M059J (cell line): Measurements from ENCODE around the gene CLCN6. TPM values are rescaled to one million over a fixed set of nuclear protein-coding genes. Genes with fewer than 3 reads are reported as not detected.
A peak's percentile ranks its signal among the peaks of the same experiment; 100 is the strongest.

Experiments
- DNase-seq: peaks from one replicate; pipeline ENCODE4 v3.0.0-alpha.2; 2012; ENCODE audit warnings: low read depth
- total RNA-seq: library from RNA; depleted of rRNA; stranded (reverse); fragments of >200 nt; shearing (Covaris generic); gene quantifications from 2 replicates; pipeline ENCODE4 v1.2.3, GENCODE V29; 2014

The CLCN6 gene
- total RNA-seq, 1 experiment from 2014 or later: 6.9 TPM

DNA sequence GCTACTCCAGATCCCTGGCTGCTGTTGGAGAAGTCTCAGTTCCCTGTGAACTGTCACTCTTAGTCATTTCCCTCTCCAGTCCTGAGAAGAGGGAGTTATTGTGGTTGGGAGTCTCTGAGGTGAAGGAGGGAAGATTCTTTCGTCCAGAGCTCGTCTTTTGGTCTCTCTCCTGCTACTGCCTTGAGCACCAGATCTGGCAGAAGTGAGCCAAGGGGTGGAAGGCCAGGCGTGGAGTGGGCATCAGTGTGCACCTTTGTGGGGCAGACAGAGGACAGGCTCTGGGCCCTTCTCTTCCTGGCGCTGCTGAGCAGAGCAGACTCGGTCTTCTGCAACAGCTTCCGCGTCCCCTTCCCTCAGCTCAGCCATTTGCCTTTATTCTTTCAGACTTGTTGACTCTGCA lies 19.1 kb downstream of the CLCN6 start:
- no peak for DNase-seq

DNA sequence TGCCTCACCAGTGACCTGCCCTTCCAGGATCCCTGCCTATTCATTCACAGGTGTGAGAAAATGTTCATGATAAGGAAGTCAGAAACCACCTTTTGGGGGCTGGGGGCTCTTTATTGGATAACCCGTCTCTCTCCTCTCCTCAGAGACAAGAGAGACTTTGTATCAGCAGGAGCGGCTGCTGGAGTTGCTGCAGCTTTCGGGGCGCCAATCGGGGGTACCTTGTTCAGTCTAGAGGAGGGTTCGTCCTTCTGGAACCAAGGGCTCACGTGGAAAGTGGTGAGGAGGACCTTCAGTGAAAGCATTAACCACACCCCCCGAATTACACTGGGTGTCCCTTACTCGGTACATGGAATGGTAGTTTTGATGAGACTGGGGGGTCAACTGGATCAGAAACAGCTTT lies 21.0 kb downstream of the CLCN6 start:
- DNase-seq: no peak

DNA sequence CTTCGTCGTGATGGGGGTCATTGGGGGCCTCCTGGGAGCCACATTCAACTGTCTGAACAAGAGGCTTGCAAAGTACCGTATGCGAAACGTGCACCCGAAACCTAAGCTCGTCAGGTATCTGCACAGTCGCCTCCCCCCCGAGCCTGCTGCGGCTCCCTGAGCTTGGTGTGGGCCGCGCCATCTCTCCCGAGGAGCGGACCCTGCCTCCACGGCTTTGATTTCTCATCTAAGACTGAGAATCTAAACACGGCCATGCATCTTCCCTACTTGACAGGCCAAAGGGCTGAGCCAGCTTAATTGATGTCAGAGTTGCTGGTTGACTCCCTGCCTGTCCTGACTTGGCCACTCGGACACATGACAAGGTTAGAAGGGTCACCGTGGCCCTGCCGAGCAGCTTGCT lies 22.5 kb downstream of the CLCN6 start:
- DNase-seq: no peak

DNA sequence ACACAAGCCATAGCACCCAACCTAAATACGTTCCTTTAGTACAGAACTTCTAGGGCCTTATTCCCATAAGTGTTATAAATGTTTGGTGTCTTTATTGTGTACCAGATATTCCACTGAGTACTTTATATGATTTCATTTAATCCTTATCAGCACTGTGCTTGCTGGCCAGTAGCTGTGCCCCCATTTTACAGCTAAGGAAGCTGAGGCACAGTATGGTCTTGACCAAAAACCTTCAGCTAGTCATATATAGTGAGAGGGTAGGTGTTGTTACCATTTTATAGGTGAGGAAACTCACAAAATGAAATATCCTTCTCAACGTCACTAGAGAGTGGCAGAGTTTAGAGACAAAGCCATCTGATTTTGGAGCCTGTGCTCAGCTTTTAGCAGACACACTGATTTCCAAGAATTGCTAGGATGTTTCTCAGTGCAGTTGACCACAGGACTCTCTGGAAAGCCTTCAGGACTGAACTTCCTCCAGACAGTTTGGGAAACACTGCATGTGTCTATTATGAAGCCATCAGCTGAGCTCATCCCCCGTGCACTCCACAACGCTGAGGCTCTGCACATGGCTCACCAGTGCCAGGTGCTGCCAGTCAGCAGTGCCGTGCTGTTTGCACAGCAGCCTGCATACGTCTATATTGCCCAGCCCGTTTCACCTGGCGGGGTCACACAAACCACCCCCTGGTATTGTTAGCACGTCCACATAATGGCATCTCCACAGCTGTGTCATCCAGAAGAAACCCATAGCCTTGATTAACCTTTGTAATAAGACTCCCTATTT lies 26.1 kb downstream of the CLCN6 start:
- DNase-seq: no peak

DNA sequence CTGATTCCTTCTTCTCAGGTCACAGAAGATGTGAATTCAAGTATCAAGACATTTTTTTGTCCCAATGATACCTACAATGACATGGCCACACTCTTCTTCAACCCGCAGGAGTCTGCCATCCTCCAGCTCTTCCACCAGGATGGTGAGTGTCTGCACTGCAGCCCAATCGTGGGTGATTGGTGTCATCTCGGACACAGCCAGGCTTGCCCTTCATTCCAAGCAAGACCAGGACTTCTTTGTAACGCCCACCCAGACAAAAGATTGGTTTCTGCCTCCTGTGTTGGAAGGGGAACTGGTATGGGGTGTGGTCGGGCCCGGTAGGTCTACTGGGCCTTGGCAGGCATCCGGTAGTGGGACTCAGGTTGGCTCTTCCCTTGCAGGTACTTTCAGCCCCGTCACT lies 27.5 kb downstream of the CLCN6 start:
- DNase-seq: no peak

DNA sequence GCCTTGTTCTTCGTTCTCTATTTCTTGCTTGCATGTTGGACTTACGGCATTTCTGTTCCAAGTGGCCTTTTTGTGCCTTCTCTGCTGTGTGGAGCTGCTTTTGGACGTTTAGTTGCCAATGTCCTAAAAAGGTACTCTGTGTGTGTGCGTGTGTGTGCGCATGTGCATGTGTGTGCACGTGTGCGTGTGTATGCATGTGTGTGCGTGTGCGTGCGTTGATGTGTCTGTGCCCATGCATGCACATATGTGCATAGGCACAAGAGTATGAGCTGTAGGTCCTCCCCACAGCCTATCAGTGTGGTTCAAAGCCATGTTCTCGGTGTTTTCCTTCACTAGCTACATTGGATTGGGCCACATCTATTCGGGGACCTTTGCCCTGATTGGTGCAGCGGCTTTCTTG lies 27.9 kb downstream of the CLCN6 start:
- DNase-seq: no peak

DNA sequence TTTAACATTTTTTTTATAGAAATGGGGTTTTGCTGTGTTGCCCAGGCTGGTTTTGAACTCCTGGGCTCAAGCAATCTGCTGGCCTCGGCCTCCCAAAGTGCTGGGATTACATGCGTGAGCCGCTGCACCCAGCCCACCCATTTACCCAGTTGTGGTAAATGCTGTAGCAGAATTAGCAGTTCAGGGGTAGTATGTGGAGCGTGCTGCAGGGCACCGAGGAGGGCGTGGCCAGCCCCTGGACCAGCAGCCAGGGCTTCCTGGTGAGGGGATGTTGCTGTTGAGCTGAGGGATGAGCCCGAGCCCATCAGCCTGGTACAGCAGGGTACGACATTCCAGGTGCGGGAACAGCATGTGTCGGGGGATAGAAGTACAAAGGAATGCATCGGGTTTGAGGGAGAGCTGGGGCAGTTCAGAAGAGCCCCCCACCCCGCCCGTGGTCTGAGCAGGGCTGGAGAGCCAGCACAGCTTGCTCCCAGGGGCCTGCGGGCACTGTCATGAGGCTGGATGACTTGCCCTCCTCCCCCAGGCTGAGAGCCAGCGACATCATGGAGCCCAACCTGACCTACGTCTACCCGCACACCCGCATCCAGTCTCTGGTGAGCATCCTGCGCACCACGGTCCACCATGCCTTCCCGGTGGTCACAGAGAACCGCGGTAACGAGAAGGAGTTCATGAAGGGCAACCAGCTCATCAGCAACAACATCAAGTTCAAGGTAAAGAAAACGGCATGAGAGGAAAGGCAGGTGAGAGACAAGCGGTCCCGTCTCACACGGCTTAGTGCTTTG lies 29.6 kb downstream of the CLCN6 start:
- no peak for DNase-seq

DNA sequence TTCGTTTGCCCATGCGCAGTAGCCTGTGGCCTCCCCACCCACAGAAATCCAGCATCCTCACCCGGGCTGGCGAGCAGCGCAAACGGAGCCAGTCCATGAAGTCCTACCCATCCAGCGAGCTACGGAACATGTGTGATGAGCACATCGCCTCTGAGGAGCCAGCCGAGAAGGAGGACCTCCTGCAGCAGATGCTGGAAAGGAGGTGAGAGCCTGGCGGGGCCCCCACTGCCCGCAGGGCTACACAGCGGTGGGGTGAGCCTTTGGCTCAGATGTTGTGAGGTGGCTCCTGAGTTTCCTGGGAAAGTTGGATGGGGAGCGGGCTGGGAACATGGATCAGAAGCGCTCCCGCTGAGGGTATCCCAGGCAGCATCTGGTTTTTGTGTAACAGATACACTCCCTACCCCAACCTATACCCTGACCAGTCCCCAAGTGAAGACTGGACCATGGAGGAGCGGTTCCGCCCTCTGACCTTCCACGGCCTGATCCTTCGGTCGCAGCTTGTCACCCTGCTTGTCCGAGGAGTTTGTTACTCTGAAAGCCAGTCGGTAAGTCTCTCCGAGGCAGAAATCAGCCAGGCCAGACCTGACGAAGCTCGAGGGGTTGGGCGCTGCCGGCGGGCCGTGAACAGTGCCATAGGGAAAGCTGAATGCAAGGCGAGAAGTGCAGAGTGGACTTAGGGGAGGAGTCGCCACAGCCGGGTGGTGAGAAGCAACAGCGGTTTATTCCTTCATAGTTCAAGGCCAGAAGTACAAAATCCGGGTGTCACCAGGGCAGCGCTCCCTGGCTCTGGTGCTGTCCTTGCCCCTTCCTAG lies 31.2 kb downstream of the CLCN6 start:
- DNase-seq: no peak

DNA sequence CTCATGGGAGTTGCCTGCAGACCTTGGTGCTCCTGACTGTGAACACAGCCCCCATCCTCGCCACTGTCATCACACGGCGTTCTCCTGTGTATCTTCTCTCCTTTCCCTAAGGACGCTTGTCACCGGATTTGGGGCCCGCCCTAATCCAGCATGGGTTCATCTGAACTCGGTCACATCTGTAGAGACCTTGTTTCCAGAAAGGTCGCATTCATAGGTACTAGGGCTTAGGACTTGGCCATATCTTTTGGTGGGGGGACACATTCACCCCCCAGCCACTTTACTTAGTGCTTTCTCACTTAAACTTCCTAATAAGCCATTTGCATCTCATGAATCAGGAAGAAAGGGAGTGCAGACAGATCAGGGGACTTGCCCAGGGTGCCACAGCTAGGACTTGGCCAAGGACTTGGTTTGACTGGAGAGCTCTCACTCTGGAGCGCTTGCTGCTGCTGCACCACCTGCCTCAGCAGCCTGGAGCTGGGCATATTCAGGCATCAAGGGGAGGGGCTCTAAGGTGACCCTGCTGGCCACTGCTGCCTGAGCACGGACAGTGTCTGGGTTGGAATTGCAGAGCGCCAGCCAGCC lies 31.9 kb downstream of the CLCN6 start:
- DNase-seq: no peak

DNA sequence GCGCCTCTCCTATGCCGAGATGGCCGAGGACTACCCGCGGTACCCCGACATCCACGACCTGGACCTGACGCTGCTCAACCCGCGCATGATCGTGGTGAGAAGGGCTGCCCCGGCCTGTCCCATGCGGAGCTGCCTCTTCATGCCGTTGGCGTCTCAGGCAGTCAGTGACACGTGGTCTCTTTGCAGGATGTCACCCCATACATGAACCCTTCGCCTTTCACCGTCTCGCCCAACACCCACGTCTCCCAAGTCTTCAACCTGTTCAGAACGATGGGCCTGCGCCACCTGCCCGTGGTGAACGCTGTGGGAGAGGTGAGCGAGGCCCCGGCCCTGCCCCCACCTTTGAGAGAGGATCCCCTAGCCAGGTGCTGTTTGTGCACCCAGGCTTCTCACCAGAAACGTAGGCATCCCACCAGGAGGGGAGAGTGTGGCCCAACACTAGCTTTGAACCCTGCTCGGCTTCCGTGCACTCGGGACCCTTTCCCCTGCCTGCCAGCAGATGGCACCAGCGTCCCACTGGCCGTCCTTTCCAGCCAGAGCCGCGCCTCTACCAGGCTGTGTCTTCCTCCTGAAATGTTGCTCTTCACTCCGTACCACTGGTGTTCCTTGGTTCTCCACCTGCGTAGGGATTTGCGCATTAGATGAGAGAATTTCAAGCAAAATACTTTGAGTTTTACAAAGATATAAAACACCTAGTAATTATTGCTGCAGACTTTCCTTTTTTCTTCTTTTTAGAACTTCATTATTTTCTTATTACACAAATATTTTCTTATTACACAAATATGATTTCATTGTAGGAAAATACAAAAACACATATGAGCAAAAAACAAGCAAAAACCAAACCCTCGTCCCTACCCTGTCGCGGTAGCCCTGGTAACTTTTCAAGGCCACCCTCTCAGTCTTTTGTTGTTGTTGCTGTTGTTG lies 32.6 kb downstream of the CLCN6 start:
- peak; percentile 43 for DNase-seq

DNA sequence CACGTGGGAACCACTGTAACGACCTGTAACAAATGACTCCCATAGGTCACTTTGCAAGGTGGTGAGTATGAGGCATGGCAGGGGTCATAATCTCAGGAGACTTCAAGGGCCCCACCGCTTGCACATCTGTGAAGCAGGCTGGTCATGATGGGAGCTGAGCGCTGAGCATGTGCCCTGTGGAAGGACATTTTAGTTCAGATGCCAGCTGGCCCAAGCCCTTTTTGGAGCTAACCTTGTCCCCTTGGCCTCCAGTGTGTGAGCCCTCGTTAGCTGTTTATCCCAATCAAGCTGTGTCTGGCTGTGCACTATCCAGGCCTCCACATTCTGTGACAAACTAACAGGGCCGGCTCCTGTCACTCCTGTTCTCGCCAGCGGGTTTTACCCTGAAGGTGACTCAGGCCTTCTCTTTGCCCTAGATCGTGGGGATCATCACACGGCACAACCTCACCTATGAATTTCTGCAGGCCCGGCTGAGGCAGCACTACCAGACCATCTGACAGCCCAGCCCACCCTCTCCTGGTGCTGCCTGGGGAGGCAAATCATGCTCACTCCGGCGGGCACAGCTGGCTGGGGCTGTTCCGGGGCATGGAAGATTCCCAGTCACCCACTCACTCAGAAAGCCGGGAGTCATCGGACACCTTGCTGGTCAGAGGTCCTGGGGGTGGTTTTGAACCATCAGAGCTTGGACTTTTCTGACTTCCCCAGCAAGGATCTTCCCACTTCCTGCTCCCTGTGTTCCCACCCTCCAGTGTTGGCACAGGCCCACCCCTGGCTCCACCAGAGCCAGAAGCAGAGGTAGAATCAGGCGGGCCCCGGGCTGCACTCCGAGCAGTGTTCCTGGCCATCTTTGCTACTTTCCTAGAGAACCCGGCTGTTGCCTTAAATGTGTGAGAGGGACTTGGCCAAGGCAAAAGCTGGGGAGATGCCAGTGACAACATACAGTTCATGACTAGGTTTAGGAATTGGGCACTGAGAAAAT lies 34.0 kb downstream of the CLCN6 start:
- no peak for DNase-seq

DNA sequence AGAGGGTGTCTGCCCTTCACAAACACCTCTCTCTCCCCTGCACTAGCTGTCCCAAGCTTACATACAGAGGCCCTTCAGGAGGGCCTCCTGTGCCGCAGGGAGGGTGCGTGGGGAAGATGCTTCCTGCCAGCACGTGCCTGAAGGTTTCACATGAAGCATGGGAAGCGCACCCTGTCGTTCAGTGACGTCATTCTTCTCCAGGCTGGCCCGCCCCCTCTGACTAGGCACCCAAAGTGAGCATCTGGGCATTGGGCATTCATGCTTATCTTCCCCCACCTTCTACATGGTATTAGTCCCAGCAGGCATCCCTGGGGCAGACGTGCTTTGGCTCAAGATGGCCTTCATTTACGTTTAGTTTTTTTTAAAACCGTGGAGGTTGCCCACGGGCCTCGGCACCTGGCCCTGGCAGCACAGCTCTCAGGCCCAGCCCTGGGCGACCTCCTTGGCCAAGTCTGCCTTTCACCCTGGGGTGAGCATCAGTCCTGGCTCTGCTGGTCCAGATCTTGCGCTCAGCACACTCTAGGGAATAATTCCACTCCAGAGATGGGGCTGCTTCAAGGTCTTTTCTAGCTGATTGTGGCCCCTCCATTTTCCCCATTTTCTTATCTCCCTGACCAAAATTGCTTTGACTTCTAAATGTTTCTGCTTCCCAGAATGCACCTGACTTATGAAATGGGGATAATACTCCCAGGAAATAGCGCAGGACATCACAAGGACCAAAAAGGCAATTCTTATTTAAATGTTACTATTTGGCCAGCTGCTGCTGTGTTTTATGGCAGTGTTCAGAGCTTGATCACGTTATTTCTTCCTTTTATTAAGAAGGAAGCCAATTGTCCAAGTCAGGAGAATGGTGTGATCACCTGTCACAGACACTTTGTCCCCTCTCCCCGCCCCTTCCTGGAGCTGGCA lies 35.5 kb downstream of the CLCN6 start:
- DNase-seq: no peak

DNA sequence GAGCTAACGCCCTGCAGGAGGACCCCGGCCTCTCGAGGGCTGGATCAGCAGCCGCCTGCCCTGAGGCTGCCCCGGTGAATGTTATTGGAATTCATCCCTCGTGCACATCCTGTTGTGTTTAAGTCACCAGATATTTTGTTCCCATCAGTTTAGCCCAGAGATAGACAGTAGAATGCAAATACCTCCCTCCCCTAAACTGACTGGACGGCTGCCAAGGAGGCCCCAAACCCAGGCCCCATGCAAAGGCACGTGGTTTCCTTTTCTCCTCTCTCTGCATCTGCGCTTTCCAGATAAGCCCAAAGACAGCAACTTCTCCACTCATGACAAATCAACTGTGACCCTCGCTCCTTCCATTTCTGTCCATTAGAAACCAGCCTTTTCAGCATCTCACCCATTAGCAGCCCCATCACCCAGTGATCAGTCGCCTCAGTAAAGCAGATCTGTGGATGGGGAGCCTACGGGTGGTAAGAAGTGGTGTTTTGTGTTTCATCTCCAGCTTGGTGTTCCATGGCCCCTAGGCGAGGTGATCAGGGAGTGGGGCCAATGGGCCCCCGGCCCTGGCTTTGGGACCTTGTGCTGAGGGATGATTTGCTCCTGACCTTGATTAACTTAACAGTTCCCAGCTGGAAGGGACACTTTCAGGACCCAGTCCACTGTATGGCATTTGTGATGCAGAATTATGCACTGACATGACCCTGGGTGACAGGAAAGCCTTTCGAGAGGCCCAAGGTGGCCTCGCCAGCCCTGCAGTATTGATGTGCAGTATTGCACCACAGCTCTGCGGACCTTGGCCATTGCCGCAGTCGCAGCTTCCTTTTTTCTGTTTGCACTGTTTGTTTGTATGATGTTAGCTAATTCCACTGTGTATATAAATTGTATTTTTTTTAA lies 36.4 kb downstream of the CLCN6 start:
- no peak for DNase-seq

DNA sequence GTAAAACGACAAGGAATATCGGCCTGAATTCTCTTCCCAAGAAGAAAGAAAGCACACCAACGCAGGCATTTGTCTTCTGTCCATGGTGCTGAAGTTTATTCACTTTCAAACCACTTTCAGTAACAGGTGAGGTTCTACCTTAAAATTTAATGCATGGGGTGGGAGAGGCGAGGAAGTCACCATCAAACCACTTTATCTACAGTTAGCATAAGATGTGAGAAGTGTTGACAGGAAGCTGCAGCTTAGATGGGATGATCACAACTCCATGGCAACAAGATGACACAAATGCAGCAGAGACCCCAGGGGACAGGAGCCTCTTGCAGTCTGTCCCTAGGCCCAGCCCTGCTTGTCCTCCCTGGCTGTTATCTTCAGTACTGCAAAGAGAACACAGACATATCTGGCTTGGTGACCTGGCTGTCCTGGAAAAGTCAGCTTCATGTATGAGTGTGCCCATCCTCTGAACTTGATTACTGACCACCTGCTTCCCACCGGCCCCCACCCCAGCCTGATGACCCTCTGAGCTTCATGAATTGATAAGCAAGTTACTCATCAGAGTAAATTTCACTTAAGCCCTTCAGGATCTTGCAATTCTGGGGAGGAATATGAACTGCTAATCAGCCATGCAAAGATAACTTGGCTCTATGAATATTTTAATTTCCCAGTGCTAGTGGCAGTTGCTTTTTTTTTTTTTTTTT lies 39.8 kb downstream of the CLCN6 start:
- peak; percentile 30 for DNase-seq

DNA sequence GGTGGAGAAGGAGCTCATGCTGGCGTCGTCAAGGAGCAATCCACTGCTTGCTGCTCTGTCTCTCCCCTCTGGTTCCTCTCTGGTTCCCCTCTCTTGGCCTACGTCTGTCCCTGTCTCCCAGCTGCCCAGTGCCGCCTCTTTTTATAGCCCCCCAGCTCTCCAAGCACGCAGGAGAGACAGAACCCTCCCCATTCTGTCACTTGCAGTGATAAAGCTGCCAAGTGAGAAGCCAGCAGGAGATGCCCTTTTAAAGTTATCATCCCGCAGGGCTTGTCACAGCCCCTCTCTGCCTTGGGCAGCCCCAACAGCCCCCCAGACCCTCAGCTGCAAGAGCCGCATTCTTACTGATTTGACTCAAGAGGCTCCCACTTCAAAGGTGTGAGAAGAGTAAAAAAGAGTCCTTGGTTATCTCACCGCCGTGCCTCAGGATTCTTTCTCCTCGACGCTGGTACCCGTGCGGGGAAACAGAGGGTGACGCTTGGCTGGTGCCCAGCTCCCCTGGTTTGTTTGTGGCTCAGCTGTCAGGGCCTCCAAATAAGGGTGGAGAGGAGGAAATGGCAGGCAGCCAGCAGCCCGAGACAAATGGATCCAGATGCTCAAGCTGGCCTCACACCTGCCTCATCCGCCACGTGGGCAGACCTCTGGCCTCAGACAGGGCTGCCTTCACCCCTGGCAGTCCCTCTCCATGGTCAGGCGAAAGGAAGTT lies 41.8 kb downstream of the CLCN6 start, which contains the start of gene NPPA:
TSS of gene NPPA (minus strand) at position 117 of the 706 bp plus-strand sequence. CDS start at position 18, 99 bp downstream.
- DNase-seq: no peak

DNA sequence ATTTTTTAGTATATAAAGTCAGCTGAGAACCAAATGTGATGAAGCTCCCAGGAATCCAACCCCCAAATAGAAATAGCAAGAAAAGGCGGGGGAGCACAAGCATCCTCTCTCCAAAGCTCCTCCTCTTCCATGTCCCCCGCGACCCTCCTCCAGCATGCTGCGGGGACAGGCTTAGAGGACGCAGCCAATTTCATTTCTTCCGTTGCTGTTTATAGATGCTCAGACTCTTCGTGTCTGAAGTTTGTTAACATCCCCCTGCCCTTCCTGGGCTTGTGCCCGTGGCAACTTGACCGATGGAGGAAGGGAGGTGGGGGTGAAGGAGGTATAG lies 42.3 kb downstream of the CLCN6 start:
- DNase-seq: no peak
